Effector memory CD4-positive, alpha-beta T cell (primary cell): Measurements from ENCODE around the gene KANK2.
"Not testable (repeated sequence)": the region's sequence is repeated elsewhere in the genome, so short reads cannot be mapped to it uniquely, and the experiment has no call there.

Experiments
- DNase-seq, 3 donors: peaks; one replicate each; pipeline ENCODE4 v3.0.0-alpha.2; 2020
- H3K27ac ChIP-seq: 2 replicates; pipeline ENCODE4 v1.7.0; 2013; ENCODE audit warnings: mild to moderate bottlenecking, low read length, moderate library complexity; ENCODE audit not compliant: insufficient read depth, poor library complexity, severe bottlenecking
- H3K27me3 ChIP-seq: replicated peaks from 2 replicates; pipeline ENCODE4 v1.7.0; 2013; ENCODE audit warnings: mild to moderate bottlenecking, low read length; ENCODE audit not compliant: insufficient read depth, control insufficient read depth, poor library complexity, severe bottlenecking
- H3K36me3 ChIP-seq: 2 replicates; pipeline ENCODE4 v1.7.0; 2013; ENCODE audit warnings: mild to moderate bottlenecking, low read length, moderate library complexity; ENCODE audit not compliant: control insufficient read depth, insufficient read depth
- H3K4me1 ChIP-seq: 2 replicates; pipeline ENCODE4 v1.7.0; 2013; ENCODE audit warnings: low read length, mild to moderate bottlenecking; ENCODE audit not compliant: control insufficient read depth, insufficient read depth, poor library complexity, severe bottlenecking
- H3K4me3 ChIP-seq: 2 replicates; pipeline ENCODE4 v1.7.0; 2013; ENCODE audit warnings: low read length, low read depth, mild to moderate bottlenecking; ENCODE audit not compliant: insufficient read depth, poor library complexity, severe bottlenecking
- H3K9me3 ChIP-seq: 2 replicates; pipeline ENCODE4 v1.7.0; 2013; ENCODE audit warnings: mild to moderate bottlenecking, low read length, moderate library complexity; ENCODE audit not compliant: control insufficient read depth

Gene KANK2

DNA sequence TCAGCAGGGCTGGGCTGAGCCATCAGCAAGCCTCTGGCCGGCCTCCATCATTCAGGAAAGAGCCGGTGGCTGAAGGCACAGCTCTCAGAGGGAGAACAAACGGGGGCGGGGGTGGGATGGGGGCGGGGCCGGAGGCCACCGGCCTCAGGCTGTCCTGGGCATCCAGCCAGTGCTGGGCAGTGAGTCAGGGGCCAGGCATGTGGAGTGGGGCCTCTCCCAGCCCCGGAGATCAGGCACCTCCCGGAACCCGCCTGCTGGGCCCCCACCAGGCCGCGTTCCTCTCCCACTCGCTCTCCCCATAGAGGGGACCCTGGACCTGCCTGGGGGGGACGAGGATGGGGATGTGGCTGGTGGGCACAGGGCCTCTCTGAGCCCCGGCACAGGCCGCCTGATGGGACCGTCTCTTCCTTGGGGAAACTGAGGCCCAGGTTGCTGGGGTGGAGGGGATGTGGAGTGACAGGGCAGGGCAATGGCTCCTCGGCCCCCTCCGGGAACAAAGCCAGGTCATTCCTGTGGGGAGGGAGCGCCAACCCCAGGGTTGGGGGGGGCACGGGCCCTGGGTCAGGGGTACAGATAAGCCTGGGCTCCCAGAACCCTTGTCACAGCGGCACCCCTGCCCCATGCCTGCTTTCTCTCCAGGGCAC lies 54.7 kb downstream of the KANK2 start:
- DNase-seq, result no peak
- H3K4me1 ChIP-seq, result peaks cover 13% of the 10 kb centered on the region
- H3K36me3 ChIP-seq, result no peaks in the 10 kb centered on the region
- no peak overlapping the region for H3K4me3 ChIP-seq
- no peaks in the 10 kb centered on the region for H3K27me3 ChIP-seq
- H3K27ac ChIP-seq, result no peak overlapping the region
- H3K9me3 ChIP-seq, result no peaks in the 10 kb centered on the region

DNA sequence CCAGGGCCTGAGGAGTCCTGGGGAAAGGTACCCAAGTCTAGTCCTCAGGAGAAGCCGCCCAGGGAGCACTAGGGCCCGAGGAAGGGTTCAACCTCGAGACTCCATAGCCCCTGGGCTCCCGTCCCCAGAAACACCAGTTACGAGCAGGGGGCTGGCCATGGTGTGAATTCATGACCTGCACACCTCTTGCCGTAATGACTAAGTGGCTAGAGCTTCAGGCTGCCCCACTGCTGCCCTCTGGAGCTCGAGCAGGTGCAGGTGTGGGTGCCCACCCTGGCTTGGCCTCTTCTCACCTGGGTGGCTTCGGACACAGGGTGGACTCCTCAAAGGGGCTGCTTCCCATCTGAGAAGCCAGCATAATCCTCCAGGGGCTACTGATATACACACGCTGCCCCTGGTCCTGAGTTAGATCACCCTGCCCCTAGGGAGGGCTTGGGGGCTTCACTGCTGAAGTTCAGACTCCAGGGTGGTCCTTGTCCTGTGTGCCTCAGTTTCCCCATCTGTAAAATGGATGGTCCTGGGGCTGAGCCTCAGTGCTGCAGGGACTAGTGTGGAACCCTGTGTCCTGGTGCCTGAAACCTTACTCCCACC lies 55.3 kb downstream of the KANK2 start:
- Histone ChIP-seq H3K27me3 (no peaks in the 10 kb centered on the region), H3K27ac (no peak overlapping the region), H3K36me3 (no peaks in the 10 kb centered on the region), H3K9me3 (no peaks in the 10 kb centered on the region), H3K4me3 (no peak overlapping the region), H3K4me1 (peaks cover 16% of the 10 kb centered on the region)
- DNase-seq, result no peak

GRCh38 chr19:11140896-11141295 lies 56.4 kb downstream of the KANK2 start:
- no peak for DNase-seq
- no peaks in the 10 kb centered on the region for H3K27me3 ChIP-seq
- H3K27ac ChIP-seq, result no peak overlapping the region
- H3K36me3 ChIP-seq, result no peaks in the 10 kb centered on the region
- H3K4me1 ChIP-seq, result peaks cover 16% of the 10 kb centered on the region
- no peaks in the 10 kb centered on the region for H3K9me3 ChIP-seq
- H3K4me3 ChIP-seq, result no peak overlapping the region

GRCh38 chr19:11140023-11140538 lies 57.3 kb downstream of the KANK2 start:
- H3K36me3 ChIP-seq, H3K27ac ChIP-seq, DNase-seq, H3K9me3 ChIP-seq, H3K4me3 ChIP-seq, H3K27me3 ChIP-seq: not testable (repeated sequence)
- peaks cover 16% of the 10 kb centered on the region for H3K4me1 ChIP-seq

GRCh38 chr19:11138601-11139300 lies 58.6 kb downstream of the KANK2 start:
- no peaks in the 10 kb centered on the region for H3K27me3 ChIP-seq
- no peaks in the 10 kb centered on the region for H3K9me3 ChIP-seq
- H3K4me3 ChIP-seq, result no peak overlapping the region
- H3K27ac ChIP-seq, result no peak overlapping the region
- no peaks in the 10 kb centered on the region for H3K36me3 ChIP-seq
- peaks cover 16% of the 10 kb centered on the region for H3K4me1 ChIP-seq
- DNase-seq, result no peak

DNA sequence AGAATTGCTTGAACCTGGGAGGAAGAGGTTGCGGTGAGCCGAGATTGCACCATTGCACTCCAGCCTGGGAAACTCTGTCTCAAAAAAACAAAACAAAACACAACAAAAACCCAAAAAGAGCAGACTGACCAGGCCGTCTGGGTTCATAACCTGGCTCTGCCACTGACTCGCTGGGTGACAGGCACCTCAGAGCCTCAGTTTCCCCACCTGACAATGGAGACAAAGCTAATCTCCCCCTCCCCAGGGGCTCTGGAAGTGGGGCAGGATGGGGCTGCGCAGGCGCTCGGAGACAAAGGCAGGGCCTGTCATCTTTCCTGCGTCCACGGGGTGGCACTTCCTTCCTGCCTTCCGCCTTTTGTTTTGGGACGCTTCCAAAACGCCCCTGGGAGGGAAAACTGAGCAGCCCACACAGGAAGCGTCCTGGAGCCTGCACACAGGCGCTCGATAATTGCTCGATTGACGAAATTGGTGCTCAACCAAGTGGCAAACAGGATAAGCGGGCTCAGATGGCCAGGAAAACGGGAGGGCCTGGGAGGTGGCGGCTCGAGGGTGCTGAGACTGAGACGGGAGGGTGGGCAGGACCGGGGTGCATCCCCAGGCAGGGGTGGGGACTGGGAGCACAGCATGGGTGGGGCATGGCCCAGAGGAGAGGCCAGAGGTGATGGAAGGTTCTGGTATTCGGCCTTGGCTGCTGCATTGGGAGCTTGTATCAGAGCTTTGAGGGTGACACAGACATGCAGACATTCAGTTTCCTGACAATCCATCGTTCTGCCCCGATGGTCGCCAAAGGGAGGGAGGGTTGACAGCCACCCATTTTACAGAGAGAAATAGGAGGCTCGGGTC lies 59.6 kb downstream of the KANK2 start:
- no peaks in the 10 kb centered on the region for H3K9me3 ChIP-seq
- H3K27ac ChIP-seq, result no peak overlapping the region
- H3K4me3 ChIP-seq, result peak overlapping the region; percentile 51
- no peaks in the 10 kb centered on the region for H3K27me3 ChIP-seq
- DNase-seq, result peak; percentile 33 to 50 (median 36)
- H3K4me1 ChIP-seq, result peaks cover 13% of the 10 kb centered on the region
- no peaks in the 10 kb centered on the region for H3K36me3 ChIP-seq

- Histone ChIP-seq H3K27ac (no peak overlapping the region), H3K4me3 (no peak overlapping the region), H3K27me3 (no peaks in the 10 kb centered on the region), H3K4me1 (peaks cover 12% of the 10 kb centered on the region), H3K9me3 (no peaks in the 10 kb centered on the region), H3K36me3 (peaks cover 7% of the 10 kb centered on the region)
- DNase-seq, result no peak
Observed at GRCh38 chr19:11136400-11137101, 60.8 kb downstream of the KANK2 start.

GRCh38 chr19:11131471-11131870 lies 65.9 kb downstream of the KANK2 start:
- no peak for DNase-seq
- Histone ChIP-seq H3K27ac (no peak overlapping the region), H3K4me3 (no peak overlapping the region), H3K9me3 (no peaks in the 10 kb centered on the region), H3K36me3 (peaks cover 41% of the 10 kb centered on the region), H3K4me1 (no peaks in the 10 kb centered on the region), H3K27me3 (no peaks in the 10 kb centered on the region)

GRCh38 chr19:11130824-11131455 lies 66.4 kb downstream of the KANK2 start:
- Histone ChIP-seq H3K27ac (no peak overlapping the region), H3K27me3 (no peaks in the 10 kb centered on the region), H3K4me3 (no peak overlapping the region), H3K36me3 (peaks cover 42% of the 10 kb centered on the region), H3K4me1 (no peaks in the 10 kb centered on the region), H3K9me3 (no peaks in the 10 kb centered on the region)
- DNase-seq, result peak; percentile 34 to 55 (median 39)
